Neuron (in vitro differentiated cells): ENCODE measurements around the gene EPHA6.

Source experiments
- H2AFZ ChIP-seq: one replicate; pipeline ENCODE4 v1.6.1; 2013; ENCODE audit warnings: low read depth, mild to moderate bottlenecking, inconsistent platforms, low read length, moderate library complexity
- H3K27me3 ChIP-seq: one replicate; pipeline ENCODE4 v1.6.1; 2013; ENCODE audit warnings: low read length; ENCODE audit not compliant: insufficient read depth
- H3K36me3 ChIP-seq: one replicate; pipeline ENCODE4 v1.6.1; 2013; ENCODE audit warnings: low read length; ENCODE audit not compliant: insufficient read depth
- H3K4me1 ChIP-seq: one replicate; pipeline ENCODE4 v1.6.1; 2013; ENCODE audit warnings: low read length; ENCODE audit not compliant: insufficient read depth
- H3K4me3 ChIP-seq: 2 replicates; pipeline ENCODE4 v1.5.1; 2013; ENCODE audit warnings: mild to moderate bottlenecking, low read length, moderate library complexity
- H3K9me3 ChIP-seq: one replicate; pipeline ENCODE4 v1.6.1; 2013; ENCODE audit warnings: low read length

EPHA6 gene

DNA sequence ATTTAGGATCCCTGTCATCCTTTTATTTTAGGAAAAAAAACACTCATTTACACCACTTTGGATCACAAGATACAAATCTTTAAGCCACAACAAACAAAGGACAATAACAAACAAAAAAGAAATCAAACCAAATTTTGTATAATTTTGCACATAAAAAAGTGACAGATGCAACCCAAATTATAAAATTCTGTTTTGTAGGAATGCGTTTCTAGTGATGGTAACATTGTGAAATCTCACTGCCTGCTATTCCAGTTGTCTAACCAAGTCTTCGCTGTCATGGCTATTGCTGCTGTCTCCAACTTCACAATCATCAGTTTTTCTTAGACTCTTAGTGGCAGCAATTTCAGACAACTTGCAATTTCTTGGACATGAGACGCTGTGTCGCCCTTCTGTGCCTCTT, 891.8 kb downstream of the EPHA6 start:
- no peaks in the 10 kb centered on the region for H3K36me3 ChIP-seq
- no peak overlapping the region for H3K4me3 ChIP-seq
- H3K27me3 ChIP-seq, result no peaks in the 10 kb centered on the region
- H2AFZ ChIP-seq, result no peak overlapping the region
- H3K4me1 ChIP-seq, result no peaks in the 10 kb centered on the region
- H3K9me3 ChIP-seq, result no peaks in the 10 kb centered on the region

- Histone ChIP-seq H3K4me3 (no peak overlapping the region), H3K27me3 (no peaks in the 10 kb centered on the region), H3K4me1 (peaks cover 6% of the 10 kb centered on the region), H2AFZ (no peak overlapping the region), H3K9me3 (no peaks in the 10 kb centered on the region), H3K36me3 (no peaks in the 10 kb centered on the region)
Measured at GRCh38 chr3:97711654-97712053, 897.3 kb downstream of the EPHA6 start.

DNA sequence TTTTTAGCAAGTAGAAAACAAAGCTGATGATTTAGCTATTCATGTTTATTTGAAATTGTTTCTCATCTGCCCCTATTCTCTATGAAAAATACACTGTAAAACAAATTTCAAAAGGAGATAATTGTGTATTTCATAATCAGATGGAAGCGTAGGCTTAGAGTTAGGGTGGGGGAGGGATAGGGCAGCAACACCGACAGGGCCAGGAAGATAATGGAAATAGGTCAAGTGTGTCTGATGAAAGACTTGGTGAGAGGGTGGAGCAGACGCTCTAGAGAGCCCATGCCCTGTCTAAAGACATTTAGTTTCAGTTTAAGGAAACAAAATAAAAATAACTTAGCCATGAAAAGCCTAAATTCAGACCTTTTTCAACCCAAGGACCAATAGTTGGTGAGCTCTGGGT, 898.5 kb downstream of the EPHA6 start:
- Histone ChIP-seq H3K27me3 (no peaks in the 10 kb centered on the region), H3K4me3 (no peak overlapping the region), H3K36me3 (no peaks in the 10 kb centered on the region), H3K4me1 (peaks cover 6% of the 10 kb centered on the region), H3K9me3 (no peaks in the 10 kb centered on the region), H2AFZ (peak overlapping the region; percentile 48)

DNA sequence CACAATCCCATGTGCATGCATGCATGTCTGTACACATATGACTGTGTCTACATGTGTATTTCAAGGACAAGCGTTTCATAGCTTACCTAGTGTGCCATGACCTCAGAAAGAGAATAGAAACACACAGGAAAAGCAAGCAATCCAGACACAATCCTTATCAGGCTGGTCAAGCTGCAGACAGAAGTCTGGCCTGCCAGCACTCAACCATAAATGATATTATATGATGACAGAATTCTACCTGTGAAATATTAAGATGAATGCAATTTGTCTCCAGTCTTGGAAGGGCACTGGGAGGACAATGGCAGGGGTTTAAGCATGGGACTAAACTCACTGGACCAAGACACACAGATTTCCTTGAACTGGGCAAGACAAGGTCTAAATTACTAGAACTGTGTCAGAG, 899.2 kb downstream of the EPHA6 start:
- Histone ChIP-seq H2AFZ (no peak overlapping the region), H3K4me1 (peaks cover 6% of the 10 kb centered on the region), H3K36me3 (no peaks in the 10 kb centered on the region), H3K4me3 (no peak overlapping the region), H3K9me3 (no peaks in the 10 kb centered on the region), H3K27me3 (no peaks in the 10 kb centered on the region)

DNA sequence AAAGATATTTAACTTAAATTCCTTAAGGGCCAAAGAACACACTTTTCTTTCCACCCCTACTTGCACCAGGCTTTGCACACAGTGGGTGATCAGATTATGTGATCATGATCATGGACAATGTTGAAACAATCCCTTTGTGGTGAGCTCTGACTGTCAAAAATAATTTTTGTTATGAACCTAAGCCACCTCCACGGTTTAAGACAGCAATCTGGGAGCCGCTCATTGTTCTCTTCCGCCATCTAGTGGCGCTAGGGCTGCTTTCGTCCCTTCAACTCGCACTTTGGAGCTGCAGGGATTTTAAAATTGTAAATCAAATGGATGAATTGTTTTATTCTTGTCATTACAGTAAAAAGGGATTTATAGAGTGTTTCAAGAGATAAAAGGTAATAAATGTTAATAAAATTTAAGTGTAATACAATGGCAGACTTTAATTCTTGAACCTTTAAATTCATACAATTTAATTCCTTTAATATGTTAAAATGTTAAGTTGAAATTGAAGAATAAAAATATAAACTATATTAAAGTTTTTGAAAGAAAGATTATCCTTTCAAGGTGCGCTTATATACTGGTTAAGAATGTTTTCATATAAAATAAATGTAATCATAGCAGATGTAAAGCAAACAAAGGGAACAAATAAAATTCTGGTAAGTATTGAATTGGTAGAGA, 904.9 kb downstream of the EPHA6 start:
- Histone ChIP-seq H2AFZ (no peak overlapping the region), H3K4me1 (no peaks in the 10 kb centered on the region), H3K4me3 (no peak overlapping the region), H3K36me3 (no peaks in the 10 kb centered on the region), H3K27me3 (no peaks in the 10 kb centered on the region), H3K9me3 (no peaks in the 10 kb centered on the region)

- no peaks in the 10 kb centered on the region for H3K9me3 ChIP-seq
- H3K36me3 ChIP-seq, result no peaks in the 10 kb centered on the region
- H3K27me3 ChIP-seq, result peaks cover 2% of the 10 kb centered on the region
- H3K4me3 ChIP-seq, result no peak overlapping the region
- H3K4me1 ChIP-seq, result no peaks in the 10 kb centered on the region
- H2AFZ ChIP-seq, result no peak overlapping the region
Measured at GRCh38 chr3:97720417-97720816, 906.0 kb downstream of the EPHA6 start.

DNA sequence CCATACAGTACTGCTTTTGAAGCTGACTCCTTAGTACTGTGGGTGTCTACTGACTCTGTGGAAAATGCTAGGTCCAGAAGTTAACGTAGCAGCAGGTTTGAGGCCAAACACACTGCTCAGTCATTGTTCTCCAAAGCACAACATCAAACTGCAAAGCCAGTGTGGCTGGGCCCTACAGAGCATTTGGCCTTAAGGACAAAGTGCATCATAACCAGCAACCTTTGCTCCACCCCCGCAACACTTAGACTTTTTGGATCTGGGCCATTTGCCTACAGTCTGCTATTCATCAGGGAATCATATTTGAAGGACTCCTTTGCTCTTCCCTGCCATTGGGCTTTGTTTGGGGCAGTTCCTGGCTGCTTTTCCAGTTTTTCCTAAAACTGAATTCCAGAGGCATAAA, 907.1 kb downstream of the EPHA6 start:
- Histone ChIP-seq H2AFZ (no peak overlapping the region), H3K4me1 (no peaks in the 10 kb centered on the region), H3K36me3 (no peaks in the 10 kb centered on the region), H3K4me3 (no peak overlapping the region), H3K27me3 (peaks cover 2% of the 10 kb centered on the region), H3K9me3 (no peaks in the 10 kb centered on the region)

GRCh38 chr3:97736928-97737327, 922.5 kb downstream of the EPHA6 start:
- H3K36me3 ChIP-seq, result no peaks in the 10 kb centered on the region
- no peak overlapping the region for H3K4me3 ChIP-seq
- H3K4me1 ChIP-seq, result no peaks in the 10 kb centered on the region
- no peaks in the 10 kb centered on the region for H3K9me3 ChIP-seq
- H2AFZ ChIP-seq, result no peak overlapping the region
- no peaks in the 10 kb centered on the region for H3K27me3 ChIP-seq

- H3K4me1 ChIP-seq, result no peaks in the 10 kb centered on the region
- no peaks in the 10 kb centered on the region for H3K27me3 ChIP-seq
- H3K4me3 ChIP-seq, result no peak overlapping the region
- no peaks in the 10 kb centered on the region for H3K36me3 ChIP-seq
- no peak overlapping the region for H2AFZ ChIP-seq
- H3K9me3 ChIP-seq, result no peaks in the 10 kb centered on the region
Measured at GRCh38 chr3:97738761-97739160, 924.4 kb downstream of the EPHA6 start.

- H2AFZ ChIP-seq, result no peak overlapping the region
- no peaks in the 10 kb centered on the region for H3K4me1 ChIP-seq
- no peaks in the 10 kb centered on the region for H3K36me3 ChIP-seq
- H3K27me3 ChIP-seq, result no peaks in the 10 kb centered on the region
- no peaks in the 10 kb centered on the region for H3K9me3 ChIP-seq
- H3K4me3 ChIP-seq, result no peak overlapping the region
Measured at GRCh38 chr3:97742036-97742435, 927.6 kb downstream of the EPHA6 start.

DNA sequence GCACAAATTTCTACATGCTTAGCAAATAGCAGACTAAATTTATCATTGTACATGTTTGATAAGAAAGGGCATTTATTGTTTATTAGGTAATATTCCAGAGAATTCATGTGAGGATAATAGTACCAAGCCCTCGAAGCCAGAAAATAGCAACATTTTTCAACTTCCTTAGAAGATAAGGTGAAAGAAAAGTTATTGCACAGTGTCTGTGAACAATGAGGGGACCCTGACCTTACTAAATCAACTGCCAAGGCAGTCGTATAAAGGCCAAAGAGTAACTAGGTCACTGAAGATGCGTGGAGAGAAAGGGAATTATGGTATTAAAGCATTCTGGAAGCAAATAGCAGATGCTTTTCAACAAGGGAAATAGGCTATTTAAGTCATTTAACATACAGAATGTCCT, 929.9 kb downstream of the EPHA6 start:
- Histone ChIP-seq H3K4me1 (peaks cover 4% of the 10 kb centered on the region), H3K36me3 (no peaks in the 10 kb centered on the region), H3K9me3 (no peaks in the 10 kb centered on the region), H3K27me3 (no peaks in the 10 kb centered on the region), H3K4me3 (no peak overlapping the region), H2AFZ (no peak overlapping the region)

DNA sequence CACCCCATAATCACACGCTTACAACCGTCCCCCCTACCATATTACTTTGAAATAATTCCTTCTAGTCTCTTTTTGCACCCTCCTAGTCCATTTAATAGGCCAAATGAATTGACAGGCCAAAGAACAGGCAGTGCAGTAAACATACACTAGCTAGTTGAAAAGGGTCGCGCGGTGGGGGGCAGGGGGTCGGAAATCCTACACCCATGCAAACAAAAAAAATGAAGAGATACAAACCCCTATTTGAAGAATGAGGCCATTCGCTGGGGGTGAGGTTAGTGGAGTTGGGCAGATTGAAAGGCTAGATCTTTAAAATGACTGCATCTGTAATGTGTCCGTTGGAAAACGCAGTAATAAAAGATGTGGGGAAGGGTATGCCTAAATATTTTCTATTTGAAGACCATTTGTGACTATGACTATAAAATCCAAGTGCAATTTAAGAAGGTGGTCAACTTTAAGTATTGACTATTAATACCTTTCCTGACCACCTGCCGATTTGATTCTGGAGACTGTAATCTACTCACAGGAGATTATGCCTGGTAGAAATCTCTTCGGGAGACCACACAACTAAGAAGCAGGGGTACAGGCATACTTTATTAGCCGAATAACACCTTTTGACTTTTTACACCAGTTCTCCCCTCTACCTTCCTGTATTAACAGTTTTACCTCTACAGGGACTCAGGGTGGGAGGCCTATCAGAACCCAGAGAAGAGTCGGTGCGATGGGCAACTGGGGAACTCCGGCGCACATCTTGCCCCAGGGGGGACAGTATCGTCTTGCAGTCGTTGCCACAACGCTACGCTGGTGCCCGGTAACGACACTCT, 949.4 kb downstream of the EPHA6 start:
- peaks cover 2% of the 10 kb centered on the region for H3K36me3 ChIP-seq
- H3K27me3 ChIP-seq, result no peaks in the 10 kb centered on the region
- H3K4me1 ChIP-seq, result peaks cover 11% of the 10 kb centered on the region
- peak overlapping the region; percentile 93 for H2AFZ ChIP-seq
- H3K4me3 ChIP-seq, result peak overlapping the region; percentile 93
- no peaks in the 10 kb centered on the region for H3K9me3 ChIP-seq

- H3K9me3 ChIP-seq, result peaks cover under 1% of the 10 kb centered on the region
- peak within 1 kb of the TSS; percentile 93 for H3K4me3 ChIP-seq
- H2AFZ ChIP-seq, result peak within 1 kb of the TSS; percentile 93
- peaks cover 2% of the 10 kb centered on the region for H3K36me3 ChIP-seq
- peaks cover 11% of the 10 kb centered on the region for H3K4me1 ChIP-seq
- no peaks in the 10 kb centered on the region for H3K27me3 ChIP-seq
Measured at GRCh38 chr3:97764407-97765238, 950.2 kb downstream of the EPHA6 start, which contains the start of gene ARL6. Gene ARL6, plus strand, starts transcription at chr3:97764758. Its CDS starts 3,350 bp downstream, at chr3:97768108.
